Measurements from ENCODE around the gene GNAO1.

The GNAO1 gene

DNA sequence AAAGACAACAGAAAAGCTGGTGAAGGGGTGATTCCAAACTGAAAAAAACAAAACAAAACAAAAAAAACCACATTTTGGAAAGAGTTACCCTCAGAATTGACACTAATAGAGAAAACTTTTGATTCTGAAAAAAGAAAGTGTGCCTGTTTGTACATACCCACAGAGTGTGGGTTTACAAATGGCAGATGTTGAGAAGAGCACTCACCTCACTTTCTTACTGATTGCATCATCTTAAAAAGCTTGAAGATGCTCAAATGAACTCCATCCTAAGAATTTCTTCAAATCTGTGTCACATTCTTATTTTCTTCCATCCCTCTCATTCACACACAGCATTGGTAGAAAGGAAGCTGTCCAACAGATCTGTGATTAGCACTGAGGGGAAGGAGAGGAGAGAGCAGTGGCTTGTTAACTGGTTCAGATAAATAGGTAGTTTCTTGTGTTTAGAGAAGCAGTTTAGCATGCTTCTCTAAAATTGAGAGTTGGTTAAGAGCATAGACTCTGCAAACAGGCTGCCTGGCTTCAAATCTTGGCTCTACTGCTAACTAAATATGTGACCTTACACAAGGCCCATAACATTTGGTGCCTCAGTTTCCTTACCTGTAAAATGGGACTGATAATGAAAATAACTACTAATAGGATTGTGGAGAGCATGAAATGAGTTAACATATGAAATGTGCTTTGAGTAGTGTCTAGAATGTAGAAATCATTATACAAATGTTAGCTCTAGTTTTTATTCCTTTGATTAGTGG is 6.9 kb downstream of the GNAO1 start:
- no peak for DNase-seq

DNA sequence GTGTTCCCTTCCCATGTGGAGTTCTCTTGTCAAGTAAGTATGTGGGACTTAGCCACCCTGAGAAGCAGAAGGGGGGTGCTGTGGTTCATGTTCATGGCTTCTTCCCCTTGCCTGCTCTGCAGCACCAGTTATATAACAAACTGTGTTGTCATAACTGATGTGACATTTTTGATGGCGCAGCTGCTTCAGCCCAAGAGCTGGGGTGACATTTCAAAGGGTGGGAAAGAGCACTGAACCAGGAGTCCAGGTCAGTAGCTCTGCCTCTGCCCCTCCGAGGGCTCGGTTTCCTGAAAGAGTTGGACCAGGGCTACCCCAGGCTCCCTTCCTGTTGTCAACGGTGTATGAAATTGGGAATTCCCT is 7.4 kb downstream of the GNAO1 start:
- DNase-seq: no peak

DNA sequence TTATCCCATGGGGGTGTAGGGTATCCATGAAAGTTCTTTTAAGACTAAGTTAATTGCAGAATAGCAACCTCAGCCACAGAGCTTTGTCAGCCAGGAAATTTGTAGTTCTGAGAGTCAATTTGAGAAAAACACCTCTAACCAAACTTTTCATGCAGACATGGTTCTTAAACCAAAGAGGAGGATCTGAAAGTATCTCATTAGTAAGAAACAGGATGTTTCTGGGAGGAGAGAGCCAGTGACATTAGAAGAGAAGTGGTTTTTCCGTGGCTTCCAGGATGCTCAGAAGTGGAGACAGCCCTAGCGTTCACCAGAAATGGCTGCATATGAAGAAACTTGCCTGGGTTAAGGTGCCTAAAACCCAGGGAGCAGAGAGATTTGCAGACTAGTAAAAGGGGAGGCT is 7.9 kb downstream of the GNAO1 start:
- DNase-seq: no peak

DNA sequence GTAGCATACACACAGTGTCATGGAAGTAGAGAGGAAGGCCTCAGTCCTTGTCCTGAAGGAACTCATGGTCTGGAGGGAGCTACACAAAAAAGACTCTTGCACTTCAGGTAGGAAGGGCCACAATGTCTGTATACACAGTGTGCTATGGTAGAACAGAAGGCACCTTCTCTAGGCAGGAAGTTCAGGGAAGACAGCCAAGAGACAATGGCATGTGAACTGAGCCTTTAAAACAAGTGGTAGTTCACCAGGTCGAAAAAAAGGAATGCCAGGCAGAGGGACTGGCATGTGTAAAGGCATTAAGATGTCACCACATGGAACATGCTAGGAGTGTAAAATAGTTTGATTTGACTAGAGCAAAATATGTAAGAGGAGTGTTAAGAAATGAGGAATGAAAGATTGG is 9.7 kb downstream of the GNAO1 start:
- no peak for DNase-seq

DNA sequence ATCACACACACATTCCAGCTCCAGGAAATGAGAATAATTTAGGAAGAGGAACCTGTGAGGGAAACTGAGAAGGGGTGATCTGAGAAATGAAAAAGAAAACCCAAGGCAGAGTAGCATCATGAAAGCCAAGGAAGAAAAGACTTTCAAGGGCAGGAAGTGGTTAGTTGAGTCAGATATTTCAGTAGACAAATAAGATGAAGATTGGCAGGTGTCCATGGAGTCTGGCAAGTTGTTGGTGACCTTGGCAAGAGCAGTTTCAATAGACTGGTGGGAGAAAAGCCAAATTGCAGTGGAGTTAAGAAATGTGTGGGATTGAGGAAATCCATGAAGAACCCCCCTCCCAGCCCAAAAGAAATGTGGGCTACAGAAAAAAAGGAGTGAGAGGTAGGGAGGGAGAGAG is 10.7 kb downstream of the GNAO1 start:
- DNase-seq: no peak

DNA sequence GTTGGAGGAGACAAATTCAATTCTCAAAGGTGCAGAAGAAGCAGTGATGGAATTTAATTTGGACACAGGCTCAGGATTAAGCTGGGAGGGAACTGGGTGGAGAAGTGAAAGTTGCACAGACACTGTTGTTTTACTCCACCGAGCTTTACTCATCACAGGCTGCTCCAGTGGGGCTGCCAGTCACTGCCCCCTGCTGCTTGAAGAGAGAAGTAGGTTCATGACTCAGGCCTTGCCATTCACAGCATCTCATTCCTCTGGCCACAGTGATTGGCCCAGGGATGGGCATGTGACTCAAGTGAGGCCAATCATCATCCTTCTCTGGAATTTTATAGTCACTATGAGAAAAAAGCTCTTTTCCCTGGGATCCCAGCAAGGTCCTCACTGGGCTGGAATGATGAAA is 11.8 kb downstream of the GNAO1 start:
- no peak for DNase-seq

DNA sequence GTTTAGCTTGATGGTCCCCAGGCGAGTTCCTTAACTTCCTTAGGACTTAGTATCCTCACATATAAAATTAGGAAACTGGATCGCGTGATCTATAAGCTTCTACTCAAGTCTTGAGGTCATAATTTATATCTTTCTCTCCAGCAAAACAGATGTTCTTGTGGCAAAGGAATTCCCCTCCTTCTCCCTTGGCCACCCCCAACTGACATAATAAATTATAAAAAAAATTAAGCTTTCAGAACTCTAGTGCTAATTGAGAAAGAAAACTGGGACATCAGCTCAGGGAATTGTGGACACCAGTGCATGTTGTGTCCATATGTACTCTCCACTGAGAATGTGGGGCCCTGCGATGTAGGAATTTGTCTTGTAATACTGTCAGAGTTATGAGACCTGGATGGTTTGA is 13.5 kb downstream of the GNAO1 start:
- DNase-seq: no peak

DNA sequence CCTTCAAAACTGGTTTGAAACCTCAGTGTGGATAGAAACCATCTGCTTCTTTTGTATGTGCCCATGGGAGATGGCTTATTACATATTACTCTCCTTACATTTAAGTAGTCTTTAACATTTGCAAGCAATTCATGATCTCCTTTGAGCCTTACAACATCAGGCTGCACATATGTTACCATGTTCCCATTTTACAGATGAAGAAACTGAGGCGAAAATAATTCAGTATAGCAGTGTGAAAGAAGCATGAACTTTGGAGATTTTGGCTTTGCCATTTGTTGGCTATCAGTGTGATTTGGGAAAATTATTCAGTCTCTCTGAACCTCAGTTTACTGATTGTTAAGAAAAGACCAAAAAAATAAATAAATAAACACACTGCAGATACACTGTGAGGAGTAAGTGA is 15.7 kb downstream of the GNAO1 start:
- no peak for DNase-seq

DNA sequence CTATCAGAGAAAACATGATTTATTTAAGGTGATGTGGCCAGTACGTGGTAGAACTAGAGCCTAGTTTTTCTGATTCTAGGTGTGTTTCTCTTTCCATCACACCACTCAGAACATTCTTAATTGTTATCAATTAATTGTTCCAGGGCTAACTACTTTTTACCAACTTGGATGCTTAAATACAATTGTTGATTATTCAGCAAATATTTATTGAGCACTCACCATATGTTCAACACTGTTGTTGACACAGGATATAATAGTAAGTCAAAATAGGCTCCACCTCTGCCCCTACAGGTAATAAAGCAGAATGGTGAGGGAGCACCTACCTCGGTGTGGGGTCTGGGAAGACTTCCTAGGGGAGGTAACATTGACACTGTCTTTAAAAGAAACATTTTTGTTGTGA is 16.1 kb downstream of the GNAO1 start:
- no peak for DNase-seq

DNA sequence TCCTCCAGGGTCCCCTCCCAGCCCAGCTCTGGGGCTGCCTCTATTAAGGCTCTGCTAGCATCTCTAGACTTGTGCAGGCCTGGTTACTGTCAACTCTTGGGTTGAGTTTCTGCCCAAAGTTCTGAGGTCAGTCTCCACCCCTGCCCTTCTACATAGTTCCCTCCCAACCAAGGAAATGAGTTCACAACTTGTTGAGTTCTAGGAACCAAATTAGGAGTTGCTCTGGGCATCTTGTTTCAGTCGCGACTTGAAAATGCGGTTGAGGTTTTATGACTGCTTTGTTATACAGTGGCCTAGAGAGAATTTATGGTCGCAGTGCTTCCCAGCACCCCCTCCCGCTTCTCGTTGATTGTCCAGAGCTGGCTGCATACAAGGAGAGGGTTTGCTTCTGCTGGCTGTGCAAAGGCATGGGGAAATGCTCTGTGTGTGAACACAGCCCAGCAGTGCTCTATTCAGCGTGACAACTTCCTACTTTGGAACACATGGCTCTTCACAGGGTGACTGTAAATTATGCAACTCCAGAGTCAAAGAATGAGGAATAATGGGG is 20.2 kb downstream of the GNAO1 start:
- no peak for DNase-seq

DNA sequence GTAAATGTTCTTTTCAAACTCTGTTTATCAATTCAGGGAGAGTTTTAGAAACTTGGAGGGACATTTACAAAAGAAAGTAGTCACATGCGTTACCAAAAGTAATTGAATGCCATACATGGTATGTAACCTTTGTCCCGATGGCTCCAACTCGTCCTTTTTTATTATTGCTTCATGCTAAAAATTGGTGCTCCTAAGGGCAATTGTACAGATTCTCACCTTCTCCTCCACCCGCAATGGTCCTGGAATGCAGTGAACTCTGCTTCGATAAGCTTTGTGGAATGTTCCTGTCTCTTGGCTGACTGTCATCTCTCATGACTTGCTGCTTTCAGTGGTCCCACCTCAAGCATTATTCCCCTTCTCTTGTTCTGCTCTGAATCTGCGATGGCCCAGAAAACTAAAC is 20.9 kb downstream of the GNAO1 start:
- no peak for DNase-seq

DNA sequence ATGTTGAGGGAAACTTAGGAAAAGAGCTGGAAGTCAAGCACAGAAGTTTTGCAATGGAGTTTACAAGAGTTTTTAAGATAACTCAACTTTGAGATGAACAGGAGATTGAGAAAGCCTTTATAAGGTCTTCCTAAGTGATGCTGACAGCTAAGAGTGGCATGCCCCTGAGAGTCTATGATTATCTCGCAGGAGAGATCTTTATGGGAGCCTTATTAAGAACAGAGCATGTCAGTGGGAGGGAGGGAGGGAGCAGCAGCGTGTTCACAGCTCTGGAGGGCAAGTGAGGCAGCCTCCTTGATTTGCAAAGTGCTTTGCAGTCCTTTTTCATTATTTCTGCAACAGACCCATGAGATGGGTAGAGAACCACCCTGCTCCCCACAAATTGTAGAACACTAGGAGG is 30.7 kb downstream of the GNAO1 start:
- no peak for DNase-seq

DNA sequence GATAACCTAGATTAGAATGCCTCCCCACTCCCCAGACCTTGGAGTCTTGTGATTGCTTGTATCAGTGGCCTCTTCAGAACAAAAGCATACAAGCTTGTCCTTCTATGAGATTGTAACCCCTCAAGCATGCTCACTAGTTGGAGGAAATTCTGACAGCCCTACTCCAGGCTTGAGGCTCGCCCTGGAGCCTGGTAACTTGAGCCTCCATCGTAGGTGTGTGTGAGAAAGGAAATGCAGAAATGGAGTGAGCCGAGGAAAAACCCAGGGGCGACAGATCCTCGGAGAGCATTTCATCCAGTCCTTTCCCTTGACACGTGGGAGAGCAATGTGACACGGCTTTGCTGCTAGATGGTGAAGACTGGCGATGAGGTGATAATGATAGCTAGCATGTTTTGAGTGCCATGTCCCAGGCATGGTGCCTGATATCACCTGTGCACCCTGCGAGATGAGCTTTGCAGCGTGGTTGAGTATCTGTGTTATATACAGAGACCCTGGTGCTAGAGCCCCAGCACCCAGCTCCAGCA is 31.2 kb downstream of the GNAO1 start:
- no peak for DNase-seq

DNA sequence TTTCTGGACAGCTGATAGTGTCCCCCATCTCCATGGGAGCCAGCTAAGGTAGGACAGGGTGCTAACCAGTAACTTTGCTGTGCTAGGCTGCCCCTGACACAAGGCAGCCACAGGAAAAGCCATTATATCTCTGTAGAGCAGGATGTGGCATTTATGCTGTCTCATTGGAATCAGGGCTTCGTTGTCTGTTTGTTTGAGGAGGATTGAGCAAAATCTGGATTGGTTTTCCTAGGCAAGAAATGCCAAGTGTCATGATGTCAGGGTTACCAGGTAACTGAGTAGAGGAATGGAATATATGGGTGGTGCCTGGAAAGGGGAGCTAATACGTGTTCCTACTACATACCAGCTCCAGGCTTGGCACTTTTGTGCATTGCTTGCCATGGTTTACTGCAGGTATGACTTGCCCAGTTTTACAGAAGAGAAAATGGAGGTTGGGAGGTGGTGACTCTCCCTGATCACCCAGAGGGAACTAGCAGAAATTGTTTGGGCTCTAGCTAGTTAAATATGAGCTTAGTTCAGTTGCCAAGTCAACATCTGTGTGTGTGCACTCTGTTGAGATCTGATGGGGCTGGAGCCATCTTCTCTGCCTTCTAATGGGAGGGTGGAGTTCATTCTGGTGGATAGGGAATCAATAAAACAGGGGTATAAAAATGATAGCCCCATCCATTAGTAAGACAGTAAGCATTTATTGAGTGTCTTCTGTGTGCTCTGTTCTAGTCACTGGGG is 33.9 kb downstream of the GNAO1 start:
- no peak for DNase-seq

DNA sequence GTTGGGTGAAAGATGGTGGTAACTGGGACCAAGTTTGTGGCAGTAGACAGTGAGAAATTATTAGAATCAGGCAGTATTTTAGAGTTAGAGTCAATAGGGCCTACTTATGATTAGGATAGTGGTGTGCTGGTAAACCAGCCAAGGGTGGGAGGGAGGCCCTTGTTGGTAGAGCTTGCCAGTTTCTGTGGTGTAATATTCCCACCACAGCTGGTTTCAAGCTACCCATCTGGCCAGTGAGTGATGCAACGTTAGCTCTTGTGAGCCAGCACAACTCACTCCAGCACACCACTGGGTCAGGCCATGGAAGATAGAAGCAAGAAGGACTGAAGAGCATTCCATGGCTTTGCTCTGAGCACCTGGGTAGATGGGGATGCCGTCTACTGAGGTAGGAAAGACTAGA is 34.9 kb downstream of the GNAO1 start:
- DNase-seq: no peak

DNA sequence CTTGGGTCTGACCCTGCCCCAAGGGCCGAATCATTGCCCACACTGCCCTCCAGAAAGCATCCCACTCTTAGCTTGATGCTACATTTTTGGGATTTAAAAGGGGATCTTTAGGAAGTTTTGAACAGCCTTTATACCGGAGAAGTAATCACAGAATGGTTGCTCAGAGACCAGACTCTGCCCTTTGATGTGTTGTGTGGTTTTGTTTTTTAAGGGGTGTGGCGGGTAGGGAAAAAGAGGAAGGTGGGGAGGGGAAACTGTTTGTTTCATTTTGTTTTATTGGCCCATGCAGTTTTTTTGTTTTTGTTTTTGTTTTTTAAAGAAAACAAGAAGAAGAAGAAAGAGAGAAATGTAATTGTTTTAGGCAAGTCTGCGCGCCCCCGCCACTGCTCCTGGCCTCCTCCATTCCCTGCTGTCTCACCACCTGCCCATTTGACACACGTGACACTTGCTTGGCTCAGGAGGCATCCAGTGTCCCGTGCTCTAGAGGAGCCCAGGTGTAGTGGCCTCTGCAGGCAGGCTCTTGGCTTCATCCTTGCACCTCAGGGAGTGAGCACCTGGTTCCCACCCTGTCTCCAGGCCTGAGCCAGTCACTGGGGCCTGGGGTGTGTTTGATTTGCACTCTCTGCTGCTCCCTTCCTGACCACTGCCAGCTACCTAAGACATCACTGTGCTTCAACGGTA is 35.7 kb downstream of the GNAO1 start:
- DNase-seq: no peak

DNA sequence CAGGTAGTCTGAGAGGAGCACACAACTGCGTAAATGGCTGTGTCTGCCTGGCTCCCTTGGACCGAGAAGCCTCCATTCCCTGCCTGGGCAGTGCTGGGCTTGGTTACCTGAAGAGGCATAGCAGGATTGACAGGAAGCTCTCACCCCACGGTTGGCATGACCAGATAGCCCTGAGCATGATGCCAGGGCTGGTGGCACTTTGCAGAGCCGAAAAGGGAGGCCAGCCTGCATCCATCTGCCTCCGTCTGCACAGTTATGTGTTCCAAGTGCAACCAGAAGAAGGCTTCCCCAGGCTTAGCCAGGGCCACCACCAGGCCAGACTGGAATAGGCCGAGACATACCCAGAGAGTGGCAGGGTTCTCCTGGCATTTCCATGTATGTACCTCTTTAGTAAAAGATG is 36.6 kb downstream of the GNAO1 start:
- no peak for DNase-seq

DNA sequence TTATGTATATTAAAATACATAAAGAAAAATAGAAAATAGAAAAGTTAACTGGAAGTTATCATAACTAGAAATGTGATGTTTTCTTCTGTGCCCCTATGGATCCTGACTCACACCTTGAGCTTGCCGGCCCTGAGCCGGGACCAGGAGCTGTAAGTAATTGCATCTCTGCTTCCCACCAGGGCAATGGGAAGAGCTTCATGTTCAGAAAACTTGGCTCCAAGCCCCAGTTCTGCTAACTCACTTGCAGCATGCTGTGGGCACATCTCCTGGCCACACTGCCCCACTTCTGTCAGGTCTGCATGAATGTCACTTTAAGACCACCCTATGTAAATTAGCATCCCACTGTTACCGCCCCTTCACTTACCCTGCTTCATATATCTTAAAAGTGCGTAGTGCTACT is 37.2 kb downstream of the GNAO1 start:
- DNase-seq: no peak

DNA sequence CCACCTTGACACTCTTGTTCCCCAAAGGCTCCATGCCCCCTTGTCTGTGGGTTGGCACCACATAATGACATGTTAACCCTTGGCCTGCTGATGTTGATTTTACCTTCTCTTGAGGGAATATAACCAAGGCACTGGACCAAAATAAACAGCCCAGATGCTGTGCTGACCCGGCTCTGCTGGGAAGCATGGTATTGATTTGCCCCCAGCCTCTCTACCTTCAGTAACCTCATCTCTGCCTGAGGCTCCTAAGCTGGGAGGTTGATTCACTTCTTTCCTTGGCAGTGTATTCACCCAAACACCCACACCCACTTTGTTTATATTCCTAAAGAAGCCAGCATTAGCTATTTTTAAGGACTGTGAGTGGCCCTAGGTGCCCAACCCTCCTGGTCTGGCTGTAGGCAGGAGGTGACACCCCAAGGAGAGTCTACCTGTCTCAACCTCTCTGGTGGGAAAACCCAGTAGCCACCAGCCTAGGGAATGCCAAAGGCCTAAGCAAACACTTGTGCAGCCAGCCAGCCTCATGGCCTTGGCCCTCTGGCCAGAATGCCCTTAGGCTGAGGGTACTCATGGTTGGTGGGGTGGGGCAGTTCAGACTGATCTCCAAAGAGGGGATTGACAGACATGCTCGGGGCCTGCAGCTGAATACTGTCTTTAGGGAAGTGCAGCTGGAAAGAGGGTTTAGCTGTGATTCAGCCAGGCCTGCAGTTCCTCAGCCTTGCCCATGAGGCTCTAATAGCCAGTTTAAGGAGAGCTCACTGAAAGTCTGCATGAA is 42.7 kb downstream of the GNAO1 start:
- DNase-seq: no peak

DNA sequence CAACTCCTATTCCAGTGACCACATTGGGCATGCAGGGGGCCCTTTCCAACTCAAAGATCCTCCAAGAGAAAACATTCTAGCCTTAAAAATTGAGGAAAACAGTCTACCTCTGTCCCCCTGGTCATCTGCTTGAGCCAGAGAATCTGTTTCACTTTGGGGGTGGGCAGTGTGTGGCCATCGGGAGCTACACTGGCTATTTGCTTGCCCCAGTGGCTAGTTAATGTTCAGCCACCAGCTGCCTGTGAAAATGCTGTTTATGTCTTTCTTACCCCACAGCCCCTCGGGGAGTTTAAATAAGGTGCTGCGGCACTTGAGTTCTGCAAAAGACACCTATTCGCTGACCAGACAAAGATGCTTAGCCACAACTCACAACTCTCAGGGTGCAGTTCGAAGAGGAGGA is 43.4 kb downstream of the GNAO1 start:
- no peak for DNase-seq

DNA sequence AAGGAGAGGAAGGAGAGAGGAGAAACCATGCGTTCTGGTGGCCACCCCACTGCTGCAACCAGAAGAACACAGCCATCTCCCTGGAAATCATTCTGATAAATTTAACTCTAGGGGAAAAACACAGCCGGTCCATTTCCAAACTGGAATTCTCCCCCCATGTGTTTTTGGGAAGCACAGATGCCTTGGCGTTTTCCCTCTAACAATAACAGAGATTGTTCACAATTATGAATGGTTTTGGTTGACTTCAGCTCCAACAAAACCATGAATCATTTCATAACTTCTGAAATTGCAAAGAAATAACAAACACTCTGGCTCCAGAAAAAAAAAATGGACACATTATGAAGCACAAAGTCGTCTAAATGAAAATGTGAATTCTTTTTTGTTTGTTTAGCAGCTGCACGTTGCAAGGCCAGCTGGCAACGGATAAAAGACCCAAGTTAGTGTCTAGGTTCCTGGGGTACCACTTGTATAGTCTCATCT is 46.2 kb downstream of the GNAO1 start:
- DNase-seq: no peak

DNA sequence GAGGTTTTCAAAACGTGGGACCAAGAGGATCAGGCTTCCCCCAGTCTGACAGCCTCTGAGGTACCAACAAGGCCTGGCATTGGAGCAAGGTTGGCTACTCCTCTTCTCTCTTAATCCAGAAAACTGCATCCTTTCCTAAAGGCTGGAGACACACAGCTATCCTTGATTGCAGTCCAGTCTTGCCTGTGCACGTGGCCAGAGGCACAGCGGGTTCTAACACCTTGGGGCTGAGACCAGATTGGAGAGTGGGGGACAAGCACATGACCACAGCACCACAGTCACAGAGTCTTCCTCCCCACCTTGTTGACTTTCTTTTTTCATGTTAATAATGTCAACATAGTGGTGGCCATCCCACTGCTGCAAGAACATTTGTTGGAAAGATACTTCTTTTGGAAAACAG is 46.9 kb downstream of the GNAO1 start:
- no peak for DNase-seq

DNA sequence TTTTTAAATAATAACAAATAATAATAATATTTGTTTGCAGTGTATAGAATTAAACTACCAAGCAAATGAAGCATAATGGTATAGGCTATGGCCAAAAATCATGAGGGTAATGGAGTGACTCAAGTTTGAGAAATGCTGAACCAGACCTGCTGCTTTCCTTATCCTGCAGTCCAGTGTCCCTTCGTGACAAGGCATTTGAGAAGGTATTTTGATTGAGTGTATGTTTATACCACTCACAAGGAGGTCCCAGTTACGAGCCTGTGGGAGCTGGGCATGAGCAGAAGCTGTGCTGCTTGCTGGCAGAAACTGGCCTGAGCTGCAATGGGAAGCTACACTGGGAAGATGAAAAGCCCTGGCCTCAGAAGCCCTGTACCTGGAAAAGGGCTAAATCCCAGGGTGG is 50.3 kb downstream of the GNAO1 start:
- DNase-seq: no peak

All from 8988T (cell line).